ENCODE results near the gene RRAS. TPM values are rescaled to one million over a fixed set of nuclear protein-coding genes. Genes with fewer than 3 reads are reported as not detected.

The RRAS gene
- polyA plus RNA-seq, 1 experiment = 64.2 TPM

DNA sequence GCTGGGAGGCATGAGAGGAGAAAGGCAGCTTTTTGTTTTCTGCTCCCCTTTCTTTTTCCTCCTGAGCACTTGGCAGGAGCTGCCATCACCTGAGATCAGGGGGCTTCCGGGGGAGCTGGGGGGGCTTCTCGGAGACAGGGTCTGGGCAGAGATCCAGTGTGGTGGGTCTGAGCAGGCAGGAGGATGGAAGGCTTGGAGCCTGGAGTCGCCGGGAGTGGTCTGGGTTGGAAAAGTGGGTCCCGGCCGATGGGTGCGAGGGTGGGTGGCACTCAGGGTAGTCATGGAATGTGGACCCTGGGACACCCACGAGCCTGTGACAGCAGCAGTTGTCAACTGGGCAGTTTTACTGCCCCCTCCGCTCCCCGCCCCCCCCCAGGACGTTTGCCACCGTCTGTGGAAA is 47.2 kb upstream of the RRAS start:
- POLR2A ChIA-PET = no interaction called here
- no peak for DNase-seq (ENCODE audit: low read depth, low spot score)
- CTCF ChIA-PET = no interaction called here

GRCh38 chr19:49686503-49687088 is 46.7 kb upstream of the RRAS start:
- TF ChIP-seq, protein P1, sequence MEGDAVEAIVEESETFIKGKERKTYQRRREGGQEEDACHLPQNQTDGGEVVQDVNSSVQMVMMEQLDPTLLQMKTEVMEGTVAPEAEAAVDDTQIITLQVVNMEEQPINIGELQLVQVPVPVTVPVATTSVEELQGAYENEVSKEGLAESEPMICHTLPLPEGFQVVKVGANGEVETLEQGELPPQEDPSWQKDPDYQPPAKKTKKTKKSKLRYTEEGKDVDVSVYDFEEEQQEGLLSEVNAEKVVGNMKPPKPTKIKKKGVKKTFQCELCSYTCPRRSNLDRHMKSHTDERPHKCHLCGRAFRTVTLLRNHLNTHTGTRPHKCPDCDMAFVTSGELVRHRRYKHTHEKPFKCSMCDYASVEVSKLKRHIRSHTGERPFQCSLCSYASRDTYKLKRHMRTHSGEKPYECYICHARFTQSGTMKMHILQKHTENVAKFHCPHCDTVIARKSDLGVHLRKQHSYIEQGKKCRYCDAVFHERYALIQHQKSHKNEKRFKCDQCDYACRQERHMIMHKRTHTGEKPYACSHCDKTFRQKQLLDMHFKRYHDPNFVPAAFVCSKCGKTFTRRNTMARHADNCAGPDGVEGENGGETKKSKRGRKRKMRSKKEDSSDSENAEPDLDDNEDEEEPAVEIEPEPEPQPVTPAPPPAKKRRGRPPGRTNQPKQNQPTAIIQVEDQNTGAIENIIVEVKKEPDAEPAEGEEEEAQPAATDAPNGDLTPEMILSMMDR (IDR thresholded peaks at IDR 0.05; ENCODE audit: low read depth, low read length) = no peak
- Histone ChIP-seq H3K27me3 (ENCODE audit: control insufficient read depth, insufficient read depth, low read length) (no peaks in the 10 kb centered on the region), H3K4me3 (ENCODE audit: low read depth, low read length) (no peak overlapping the region), H3K27ac (ENCODE audit: low read depth, low read length) (no peak overlapping the region), H3K9me3 (ENCODE audit: control insufficient read depth, insufficient read depth, low read length) (no peaks in the 10 kb centered on the region; the same call in 1 of the 2 replicates)
- POLR2A ChIA-PET = no interaction called here
- DNase-seq (ENCODE audit: low read depth, low spot score) = no peak
- CTCF ChIA-PET = no interaction called here

More for the DNA sequence above, 47.2 kb upstream of the RRAS start:
- H3K4me3 ChIP-seq (ENCODE audit: low read depth, low read length) = no peak overlapping the region
- TF ChIP-seq, protein P1 (IDR thresholded peaks at IDR 0.05; ENCODE audit: low read depth, low read length) = no peak
- H3K27me3 ChIP-seq (ENCODE audit: control insufficient read depth, insufficient read depth, low read length) = no peaks in the 10 kb centered on the region
- no peak overlapping the region for H3K27ac ChIP-seq (ENCODE audit: low read depth, low read length)
- H3K9me3 ChIP-seq (ENCODE audit: control insufficient read depth, insufficient read depth, low read length) = no peaks in the 10 kb centered on the region; the same call in 1 of the 2 replicates

DNA sequence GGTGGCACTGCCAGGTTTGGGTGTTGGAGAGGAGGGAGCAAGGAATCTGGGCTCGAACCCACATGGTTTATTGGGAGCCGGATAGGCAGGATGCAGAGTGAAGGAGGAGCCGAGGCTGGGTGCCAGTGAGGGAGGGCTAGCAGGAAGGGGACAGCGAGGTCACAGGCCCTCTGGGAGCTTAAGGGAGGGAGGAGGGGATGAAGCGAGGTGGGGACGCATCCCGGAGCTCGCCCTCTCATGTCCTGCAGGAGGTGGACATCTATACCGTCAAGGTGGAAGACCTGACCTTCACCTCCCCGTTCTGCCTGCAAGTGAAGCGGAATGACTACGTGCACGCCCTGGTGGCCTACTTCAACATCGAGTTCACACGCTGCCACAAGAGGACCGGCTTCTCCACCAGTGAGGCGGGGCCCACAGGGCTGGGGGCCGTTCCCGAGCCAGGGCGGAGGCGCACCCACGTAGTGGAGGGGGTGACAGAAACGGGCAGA is 45.9 kb upstream of the RRAS start:
- CTCF ChIA-PET = interaction anchor here (0.9 to 1.3 kb wide), 2 partner anchors 13 to 124 kb away, joined by 3 read pairs; no protein-coding TSS in a partner anchor

DNA sequence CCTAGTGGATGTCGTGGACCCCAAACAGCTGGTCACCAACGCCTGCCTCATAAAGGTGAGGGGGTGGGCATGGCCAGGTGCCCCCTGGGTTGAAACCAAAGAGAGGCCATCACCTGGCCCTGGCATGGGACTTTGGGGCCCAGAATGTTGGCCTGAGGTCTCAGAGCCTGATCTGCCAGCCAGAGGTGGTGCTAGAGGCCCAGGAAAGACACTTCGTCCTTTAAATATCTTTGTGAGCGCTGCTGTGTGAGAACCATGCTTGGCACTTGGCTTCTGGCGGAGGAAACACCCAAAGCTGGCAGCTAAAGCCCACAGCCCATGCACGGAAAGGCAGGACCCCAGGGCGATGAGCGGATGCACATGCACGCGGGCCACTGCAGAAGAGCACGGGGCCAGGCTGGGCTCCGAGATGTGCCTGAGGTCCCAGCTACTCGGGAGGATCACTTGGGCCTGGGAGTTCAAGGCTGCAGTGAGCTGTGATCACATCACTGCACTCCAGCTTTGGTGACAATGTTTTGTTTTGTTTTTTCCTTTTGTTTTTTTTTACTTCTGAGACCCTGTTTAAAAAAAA is 45.1 kb upstream of the RRAS start:
- CTCF ChIA-PET = interaction anchor here (0.6 to 1.3 kb wide), 4 partner anchors 9 to 125 kb away, joined by 3 to 9 read pairs (median 3); no protein-coding TSS in a partner anchor

More for the DNA sequence above, 45.9 kb upstream of the RRAS start:
- DNase-seq (ENCODE audit: low read depth, low spot score) = no peak
- Histone ChIP-seq H3K4me3 (ENCODE audit: low read depth, low read length) (no peak overlapping the region), H3K27me3 (ENCODE audit: control insufficient read depth, insufficient read depth, low read length) (no peaks in the 10 kb centered on the region), H3K27ac (ENCODE audit: low read depth, low read length) (no peak overlapping the region), H3K9me3 (ENCODE audit: control insufficient read depth, insufficient read depth, low read length) (no peaks in the 10 kb centered on the region; the same call in 1 of the 2 replicates)
- TF ChIP-seq, protein P1 (IDR thresholded peaks at IDR 0.05; ENCODE audit: low read depth, low read length) = no peak
- POLR2A ChIA-PET = interaction anchor here (0.7 kb wide), 1 partner anchor 115 kb away, joined by 3 read pairs; no protein-coding TSS in a partner anchor

More for the DNA sequence above, 45.1 kb upstream of the RRAS start:
- Histone ChIP-seq H3K27me3 (ENCODE audit: control insufficient read depth, insufficient read depth, low read length) (no peaks in the 10 kb centered on the region), H3K9me3 (ENCODE audit: control insufficient read depth, insufficient read depth, low read length) (no peaks in the 10 kb centered on the region; the same call in 1 of the 2 replicates), H3K4me3 (ENCODE audit: low read depth, low read length) (no peak overlapping the region), H3K27ac (ENCODE audit: low read depth, low read length) (no peak overlapping the region)
- DNase-seq (ENCODE audit: low read depth, low spot score) = no peak
- POLR2A ChIA-PET = interaction anchor here (0.7 kb wide), 1 partner anchor 116 kb away, joined by 3 read pairs; no protein-coding TSS in a partner anchor
- TF ChIP-seq, protein P1 (IDR thresholded peaks at IDR 0.05; ENCODE audit: low read depth, low read length) = no peak

Data from AG04450 (cell line).